Measurements from ENCODE around the gene G0S2.

GRCh38 chr1:209674957-209675564 is at the start of gene G0S2:
- TF ChIP-seq POLR2A (IDR thresholded peaks at IDR 0.05) (peak; percentile 22), CTCF (IDR thresholded peaks at IDR 0.05) (no peak), POLR2AphosphoS5 (IDR thresholded peaks at IDR 0.05) (peak in 1 of 3 donors; percentile 84), EP300 (IDR thresholded peaks at IDR 0.05; ENCODE audit: low read depth) (no peak)

All from transverse colon (tissue), 4 donors.